HepG2 (cell line): ENCODE measurements around the gene ANKRD13C. TPM values are rescaled to one million over a fixed set of nuclear protein-coding genes. Genes with fewer than 3 reads are reported as not detected.
"Not testable (repeated sequence)": the region's sequence is repeated elsewhere in the genome, so short reads cannot be mapped to it uniquely, and the experiment has no call there.

Experiments used
- ATAC-seq: fragments of 200-7000 bp; cut with Tn5 transposase; 3 replicates; pipeline ENCODE4 v1.9.1; 2020; ENCODE audit warnings: mild to moderate bottlenecking, moderate library complexity
- BruUV-seq: library from RNA; stranded (reverse); fragments of 400-500 nt; replicated peaks from 2 replicates; lab custom pipeline; 2021; lab: Mats Ljungman, UMichigan
- CTCF ChIA-PET: fragments of 300-600 bp; formaldehyde crosslinking; extraction: SDS; loops from one replicate; lab custom pipeline; 2021; ENCODE audit warnings: low total read pairs, inconsistent platforms, low intra/inter-chr PET ratio; lab: Yijun Ruan, JAX
- POLR2A ChIA-PET: fragments of 350-600 bp; sonication (Branson Sonifier 250); formaldehyde crosslinking; loops from one replicate; lab custom pipeline; 2020; ENCODE audit warnings: antibody characterized with exemption, inconsistent platforms; lab: Yijun Ruan, JAX
- DNase-seq: peaks from one replicate; pipeline ENCODE4 v3.0.0-alpha.2; 2015; ENCODE audit warnings: low spot score
- FAIRE-seq: peaks from 3 replicates; lab custom pipeline; 2011; peaks lifted over from hg19 to GRCh38; lab: Jason Lieb, UNC
- H2AFZ ChIP-seq: one replicate; pipeline ENCODE4 v1.6.1; 2011; ENCODE audit warnings: low read length, inconsistent platforms
- H3K27ac ChIP-seq: fragments of 300-600 bp; 3 replicates; pipeline ENCODE4 v1.8.0; 2011; ENCODE audit warnings: mixed run types, mild to moderate bottlenecking, mixed read lengths, low read length, inconsistent platforms; ENCODE audit not compliant: insufficient read depth; ENCODE audit errors: extremely low read length
- H3K27me3 ChIP-seq, 2 experiments: fragments of 200-600 bp in 1 of 2; 2 replicates in 1 of 2; 3 replicates in 1 of 2; pipeline versions ENCODE4 v1.6.0 to v1.8.0; 2011; ENCODE audit warnings: low read length in 2 of 2, mild to moderate bottlenecking in 2 of 2, moderate library complexity in 2 of 2, inconsistent platforms in 1 of 2; ENCODE audit not compliant: insufficient read depth in 2 of 2, control insufficient read depth in 1 of 2
- H3K36me3 ChIP-seq, 2 experiments: fragments of 200-600 bp in 1 of 2; replicated peaks in 1 of 2; 2 replicates in 1 of 2; 3 replicates in 1 of 2; pipeline versions ENCODE4 v1.5.1 to v1.8.0; 2011; ENCODE audit warnings: low read length in 2 of 2, inconsistent platforms in 1 of 2; ENCODE audit not compliant: insufficient read depth in 2 of 2, control insufficient read depth in 1 of 2
- H3K4me1 ChIP-seq: 2 replicates; pipeline ENCODE4 v1.5.1; 2012; ENCODE audit warnings: low read length, inconsistent platforms; ENCODE audit not compliant: insufficient read depth
- H3K4me2 ChIP-seq: 2 replicates; pipeline ENCODE4 v1.6.0; 2011; ENCODE audit warnings: low read depth, low read length, inconsistent platforms
- H3K4me3 ChIP-seq, 3 experiments: fragments of 200-600 bp in 1 of 3; sonication (generic), shearing (Covaris generic) in 1 of 3; replicated peaks in 1 of 3; 2 replicates each; pipeline ENCODE4 v1.5.1; 2011 to 2016; ENCODE audit warnings: low read length in 3 of 3, inconsistent platforms in 2 of 3, low read depth in 2 of 3, mild to moderate bottlenecking in 2 of 3, control low read depth in 1 of 3, mixed read lengths in 1 of 3; ENCODE audit not compliant: insufficient read depth in 1 of 3
- H3K79me2 ChIP-seq: one replicate; pipeline ENCODE4 v1.6.1; 2011; ENCODE audit warnings: low read length, inconsistent platforms; ENCODE audit not compliant: insufficient read depth
- H3K9ac ChIP-seq: 2 replicates; pipeline ENCODE4 v1.6.0; 2011; ENCODE audit warnings: mild to moderate bottlenecking, low read depth, low read length, inconsistent platforms; ENCODE audit not compliant: insufficient read depth
- H3K9me3 ChIP-seq: 2 replicates; pipeline ENCODE4 v1.5.1; 2012; ENCODE audit warnings: mild to moderate bottlenecking, low read length
- H4K20me1 ChIP-seq: 2 replicates; pipeline ENCODE4 v1.6.0; 2011; ENCODE audit warnings: inconsistent platforms, mild to moderate bottlenecking, low read length, moderate library complexity; ENCODE audit not compliant: insufficient read depth
- ATF1 ChIP-seq: IDR thresholded peaks from 2 replicates; pipeline ENCODE4 v1.6.1; 2016; ENCODE audit warnings: mild to moderate bottlenecking, control low read depth
- WGBS: methylation state at CpG from one replicate; pipeline ENCODE4 v1.1.6; 2017; ENCODE audit warnings: low lambda C conversion rate; 5-methylcytosine and 5-hydroxymethylcytosine counted together
- in situ Hi-C: cut with HindIII; loops from 2 replicates; pipeline ENCODE4 v1.10.0; 2017; ENCODE audit warnings: low pct_unique_long_range_greater_than_20kb; ENCODE audit not compliant: extremely low pct_ligation_motif_present
- intact Hi-C: fragments of 100-400 bp; cut with micrococcal nuclease; formaldehyde crosslinking; loops from one replicate; pipeline ENCODE4 v1.10.0; 2022; ENCODE audit not compliant: unreplicated experiment
- polyA plus RNA-seq, 8 experiments: library from polyadenylated mRNA; depleted of rRNA in 3 of 8; stranded (reverse) in 7 of 8; unstranded in 1 of 8; fragments of >200 nt; fragmentation: Illumina TruSeq in 4 of 8; extraction: Trizol in 4 of 8; gene quantifications; 2 replicates each; pipeline versions ENCODE4 v1.2.1 to v1.2.3, GENCODE V29; 2011 to 2016; ENCODE audit warnings: low read depth in 4 of 8, missing spikeins in 1 of 8, mixed read lengths in 1 of 8; ENCODE audit not compliant: insufficient read depth in 1 of 8
- total RNA-seq, 5 experiments: library from RNA; depleted of rRNA; stranded (reverse); fragments of >200 nt; fragmentation: Illumina TruSeq; extraction: Trizol; gene quantifications; 2 replicates each; pipeline ENCODE4 v1.2.3, GENCODE V29; 2016; ENCODE audit warnings: low read depth in 1 of 5
- TF ChIP-seq, protein P1 (sequence below): sonication (generic); formaldehyde crosslinking; IDR thresholded peaks from 2 replicates; pipeline ENCODE4 v1.5.1; 2020; ENCODE audit warnings: mild to moderate bottlenecking, missing genetic modification reagents, borderline replicate concordance

ANKRD13C gene
- total and polyA plus RNA-seq, 2 of the 13 experiments (the other 11 are each of a cell fraction or from before 2014, with no cell fraction given), result 6.2 to 17.6 TPM

DNA sequence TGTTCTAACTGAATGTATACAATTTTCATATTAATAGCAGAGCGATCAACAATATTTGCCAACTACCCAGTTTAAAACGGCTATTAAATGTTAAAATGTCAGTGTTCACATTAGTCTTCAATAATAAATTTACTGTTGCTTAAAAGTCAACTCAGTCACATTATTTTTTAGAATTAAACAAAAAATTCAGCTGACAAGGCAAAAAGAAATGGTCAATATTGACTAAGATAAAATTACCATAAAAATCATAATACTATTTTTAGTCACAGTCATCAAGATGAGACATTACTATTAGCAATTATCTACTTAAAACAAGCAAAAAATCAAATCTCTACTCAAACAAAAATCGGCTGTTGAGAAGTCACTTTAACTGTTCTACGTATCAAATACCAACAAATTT is 1.5 kb downstream of the ANKRD13C start (continued):
- TF ChIP-seq, protein P1, sequence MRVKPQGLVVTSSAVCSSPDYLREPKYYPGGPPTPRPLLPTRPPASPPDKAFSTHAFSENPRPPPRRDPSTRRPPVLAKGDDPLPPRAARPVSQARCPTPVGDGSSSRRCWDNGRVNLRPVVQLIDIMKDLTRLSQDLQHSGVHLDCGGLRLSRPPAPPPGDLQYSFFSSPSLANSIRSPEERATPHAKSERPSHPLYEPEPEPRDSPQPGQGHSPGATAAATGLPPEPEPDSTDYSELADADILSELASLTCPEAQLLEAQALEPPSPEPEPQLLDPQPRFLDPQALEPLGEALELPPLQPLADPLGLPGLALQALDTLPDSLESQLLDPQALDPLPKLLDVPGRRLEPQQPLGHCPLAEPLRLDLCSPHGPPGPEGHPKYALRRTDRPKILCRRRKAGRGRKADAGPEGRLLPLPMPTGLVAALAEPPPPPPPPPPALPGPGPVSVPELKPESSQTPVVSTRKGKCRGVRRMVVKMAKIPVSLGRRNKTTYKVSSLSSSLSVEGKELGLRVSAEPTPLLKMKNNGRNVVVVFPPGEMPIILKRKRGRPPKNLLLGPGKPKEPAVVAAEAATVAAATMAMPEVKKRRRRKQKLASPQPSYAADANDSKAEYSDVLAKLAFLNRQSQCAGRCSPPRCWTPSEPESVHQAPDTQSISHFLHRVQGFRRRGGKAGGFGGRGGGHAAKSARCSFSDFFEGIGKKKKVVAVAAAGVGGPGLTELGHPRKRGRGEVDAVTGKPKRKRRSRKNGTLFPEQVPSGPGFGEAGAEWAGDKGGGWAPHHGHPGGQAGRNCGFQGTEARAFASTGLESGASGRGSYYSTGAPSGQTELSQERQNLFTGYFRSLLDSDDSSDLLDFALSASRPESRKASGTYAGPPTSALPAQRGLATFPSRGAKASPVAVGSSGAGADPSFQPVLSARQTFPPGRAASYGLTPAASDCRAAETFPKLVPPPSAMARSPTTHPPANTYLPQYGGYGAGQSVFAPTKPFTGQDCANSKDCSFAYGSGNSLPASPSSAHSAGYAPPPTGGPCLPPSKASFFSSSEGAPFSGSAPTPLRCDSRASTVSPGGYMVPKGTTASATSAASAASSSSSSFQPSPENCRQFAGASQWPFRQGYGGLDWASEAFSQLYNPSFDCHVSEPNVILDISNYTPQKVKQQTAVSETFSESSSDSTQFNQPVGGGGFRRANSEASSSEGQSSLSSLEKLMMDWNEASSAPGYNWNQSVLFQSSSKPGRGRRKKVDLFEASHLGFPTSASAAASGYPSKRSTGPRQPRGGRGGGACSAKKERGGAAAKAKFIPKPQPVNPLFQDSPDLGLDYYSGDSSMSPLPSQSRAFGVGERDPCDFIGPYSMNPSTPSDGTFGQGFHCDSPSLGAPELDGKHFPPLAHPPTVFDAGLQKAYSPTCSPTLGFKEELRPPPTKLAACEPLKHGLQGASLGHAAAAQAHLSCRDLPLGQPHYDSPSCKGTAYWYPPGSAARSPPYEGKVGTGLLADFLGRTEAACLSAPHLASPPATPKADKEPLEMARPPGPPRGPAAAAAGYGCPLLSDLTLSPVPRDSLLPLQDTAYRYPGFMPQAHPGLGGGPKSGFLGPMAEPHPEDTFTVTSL (CRISPR knock-in tag), result no peak
- no peak for TF ChIP-seq ATF1 (CRISPR knock-in tag)

DNA sequence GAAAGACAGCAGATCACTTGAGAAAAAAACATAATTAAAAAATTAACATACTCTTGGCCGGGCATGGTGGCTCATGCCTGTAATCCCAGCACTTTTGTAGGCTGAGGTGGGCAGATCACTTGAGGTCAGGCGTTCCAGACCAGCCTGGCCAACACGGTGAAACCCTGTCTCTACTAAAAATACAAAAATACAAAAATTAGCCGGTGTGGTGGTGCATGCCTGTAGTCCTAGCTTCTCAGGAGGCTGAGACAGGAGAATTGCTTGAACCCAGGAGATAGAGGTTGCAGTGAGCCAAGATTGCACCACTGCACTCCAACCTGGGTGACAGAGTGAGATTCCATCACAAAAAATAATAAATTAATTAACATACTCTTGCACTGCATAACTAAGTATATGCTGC is 4.7 kb downstream of the ANKRD13C start:
- FAIRE-seq, ATAC-seq, H3K27me3 ChIP-seq, CTCF ChIA-PET, H3K4me3 ChIP-seq, POLR2A ChIA-PET, H3K4me2 ChIP-seq, H2AFZ ChIP-seq, H3K27ac ChIP-seq, BruUV-seq, H3K36me3 ChIP-seq, intact Hi-C loops, H3K9ac ChIP-seq, H3K9me3 ChIP-seq, DNase-seq: not testable (repeated sequence)
- H3K79me2 ChIP-seq, result peaks cover 87% of the 10 kb centered on the region
- in situ Hi-C loops, result loop anchor here (5.0 kb wide), 1 partner anchor 63 kb away; the partner anchor contains the start of gene CTH
- 92% methylated on average over 4 of the region's 4 CpGs for WGBS
- H3K4me1 ChIP-seq, result peaks cover 17% of the 10 kb centered on the region; the same call in 1 of the 2 replicates
- H4K20me1 ChIP-seq, result peaks cover 17% of the 10 kb centered on the region; the same call in 1 of the 2 replicates
